Activated naive CD4-positive, alpha-beta T cell treated with anti-CD3 and anti-CD28 coated beads, Interleukin-2, amount 10 ng/mL, durations not matched to agents 7 days and 5 days (primary cell): ENCODE results near the gene PIP4P1.
"Not testable (repeated sequence)": the region's sequence is repeated elsewhere in the genome, so short reads cannot be mapped to it uniquely, and the experiment has no call there.

Source experiments
- CTCF ChIA-PET: fragments of 350-600 bp; sonication (Branson Sonifier 250); formaldehyde crosslinking; loops from one replicate; lab custom pipeline; 2021; ENCODE audit warnings: antibody characterized with exemption; lab: Charles Lee
- DNase-seq: peaks from one replicate; pipeline ENCODE4 v3.0.0-alpha.2; 2020
- H3K27ac Mint-ChIP-seq: one replicate; pipeline ENCODE4 v1.8.0; 2021; ENCODE audit warnings: mild to moderate bottlenecking, moderate library complexity, mixed read lengths
- H3K27me3 Mint-ChIP-seq: one replicate; pipeline ENCODE4 v1.8.0; 2021; ENCODE audit warnings: mild to moderate bottlenecking, mixed read lengths
- H3K36me3 Mint-ChIP-seq: one replicate; pipeline ENCODE4 v1.8.0; 2021; ENCODE audit warnings: mixed read lengths
- H3K4me1 Mint-ChIP-seq: one replicate; pipeline ENCODE4 v1.8.0; 2021; ENCODE audit warnings: mixed read lengths
- H3K4me3 Mint-ChIP-seq: one replicate; pipeline ENCODE4 v1.8.0; 2021; ENCODE audit warnings: mild to moderate bottlenecking, moderate library complexity, mixed read lengths
- H3K9me3 Mint-ChIP-seq: one replicate; pipeline ENCODE4 v1.8.0; 2021; ENCODE audit warnings: mixed read lengths

The PIP4P1 gene

DNA sequence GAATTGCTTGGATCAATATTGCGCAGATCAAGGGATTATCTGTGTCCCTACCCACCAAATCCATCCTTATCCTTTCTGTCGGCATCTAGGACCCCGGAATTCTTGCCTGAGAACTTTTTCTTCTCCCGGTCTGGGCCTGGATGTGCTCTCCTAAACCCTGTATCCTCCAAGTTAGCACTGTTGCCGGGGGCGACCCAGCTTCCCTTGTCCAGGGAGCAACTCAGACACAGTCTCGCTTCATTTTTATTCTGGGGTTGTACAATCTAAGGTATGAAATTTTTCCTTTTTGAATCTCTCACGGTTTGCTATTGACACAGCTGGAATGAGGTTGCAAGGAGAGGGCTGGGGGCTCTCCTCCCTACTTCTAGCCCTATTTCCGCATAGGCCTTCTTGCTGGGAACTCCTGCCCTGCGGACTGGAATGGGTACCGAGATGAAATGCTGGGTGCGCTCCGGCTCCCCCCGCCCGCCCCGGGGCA, 7.6 kb upstream of the PIP4P1 start:
- H3K4me3 Mint-ChIP-seq = peak overlapping the region; percentile 88
- CTCF ChIA-PET = interaction anchor here (1.8 kb wide), 1 partner anchor 10 kb away, joined by 6 read pairs; no protein-coding TSS in a partner anchor
- peaks cover 29% of the 10 kb centered on the region for H3K36me3 Mint-ChIP-seq
- DNase-seq = no peak
- H3K9me3 Mint-ChIP-seq = no peaks in the 10 kb centered on the region
- H3K27ac Mint-ChIP-seq = peak overlapping the region; percentile 95
- peaks cover 3% of the 10 kb centered on the region for H3K27me3 Mint-ChIP-seq
- H3K4me1 Mint-ChIP-seq = peaks cover 33% of the 10 kb centered on the region

GRCh38 chr14:20460458-20461224, 593 bp downstream of the PIP4P1 start:
- CTCF ChIA-PET = interaction anchor here (1.0 to 3.1 kb wide), 5 partner anchors 12 to 221 kb away, joined by 3 to 11 read pairs (median 4); no protein-coding TSS in a partner anchor
- peaks cover 39% of the 10 kb centered on the region for H3K4me1 Mint-ChIP-seq
- H3K27me3 Mint-ChIP-seq = peaks cover 4% of the 10 kb centered on the region
- peak overlapping the region; percentile 96 for H3K4me3 Mint-ChIP-seq
- peak overlapping the region; percentile 91 for H3K27ac Mint-ChIP-seq
- peak; percentile 81 for DNase-seq
- peaks cover 34% of the 10 kb centered on the region for H3K36me3 Mint-ChIP-seq
- H3K9me3 Mint-ChIP-seq = no peaks in the 10 kb centered on the region

DNA sequence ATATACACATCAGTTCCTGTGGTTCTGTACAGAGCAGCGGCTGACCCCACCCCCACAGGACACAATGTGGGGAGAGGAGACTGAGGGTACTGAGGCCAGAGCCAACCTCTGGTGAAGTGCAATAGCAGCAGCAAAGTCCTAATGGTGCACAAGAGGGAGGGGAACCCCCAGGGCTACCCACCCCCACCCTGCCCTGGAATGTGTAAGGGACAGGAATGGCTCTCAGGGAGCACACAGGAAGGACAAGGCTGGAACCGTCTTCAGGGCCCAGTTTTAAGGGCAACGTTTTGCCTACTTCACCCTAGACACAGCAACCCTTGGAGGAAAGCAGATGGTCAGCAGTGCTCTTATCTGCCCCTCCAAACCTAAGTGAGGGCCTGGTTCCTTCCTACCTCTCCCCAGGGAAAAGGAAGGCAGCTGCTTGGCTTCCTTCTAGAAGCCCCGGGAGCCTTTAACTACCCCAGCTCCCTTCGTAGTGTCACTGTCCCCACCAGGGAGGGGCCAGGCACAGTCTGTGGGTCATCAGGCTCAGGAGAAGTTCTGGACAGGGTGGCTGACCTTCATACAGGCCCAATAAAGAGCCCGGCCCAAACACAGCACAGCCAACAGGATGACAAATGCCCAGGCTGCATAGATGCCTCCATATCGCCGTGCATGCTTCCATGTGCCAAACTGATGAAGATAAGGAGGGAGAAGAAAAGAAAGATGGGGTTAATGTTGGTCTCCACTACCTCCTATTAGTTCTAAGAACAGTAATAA, 3.0 kb downstream of the PIP4P1 start:
- H3K4me3 Mint-ChIP-seq = no peak overlapping the region
- CTCF ChIA-PET = no interaction called here
- H3K36me3 Mint-ChIP-seq = peaks cover 34% of the 10 kb centered on the region
- peaks cover 42% of the 10 kb centered on the region for H3K4me1 Mint-ChIP-seq
- no peak overlapping the region for H3K27ac Mint-ChIP-seq
- peaks cover 4% of the 10 kb centered on the region for H3K27me3 Mint-ChIP-seq
- DNase-seq = no peak
- no peaks in the 10 kb centered on the region for H3K9me3 Mint-ChIP-seq

DNA sequence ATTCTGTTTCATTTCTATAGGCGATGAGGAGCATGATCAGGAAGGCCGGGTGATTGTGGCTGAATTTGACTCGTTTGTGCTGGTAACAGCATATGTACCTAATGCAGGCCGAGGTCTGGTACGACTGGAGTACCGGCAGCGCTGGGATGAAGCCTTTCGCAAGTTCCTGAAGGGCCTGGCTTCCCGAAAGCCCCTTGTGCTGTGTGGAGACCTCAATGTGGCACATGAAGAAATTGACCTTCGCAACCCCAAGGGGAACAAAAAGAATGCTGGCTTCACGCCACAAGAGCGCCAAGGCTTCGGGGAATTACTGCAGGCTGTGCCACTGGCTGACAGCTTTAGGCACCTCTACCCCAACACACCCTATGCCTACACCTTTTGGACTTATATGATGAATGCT, 4.3 kb downstream of the PIP4P1 start:
- CTCF ChIA-PET = no interaction called here
- Mint-ChIP-seq H3K4me1 (peaks cover 40% of the 10 kb centered on the region), H3K27ac (no peak overlapping the region)

GRCh38 chr14:20455355-20456300, 5.6 kb downstream of the PIP4P1 start:
- no peak overlapping the region for H3K4me3 Mint-ChIP-seq
- peaks cover 44% of the 10 kb centered on the region for H3K36me3 Mint-ChIP-seq
- H3K4me1 Mint-ChIP-seq = peaks cover 37% of the 10 kb centered on the region
- peak; percentile 83 for DNase-seq
- H3K27me3 Mint-ChIP-seq = no peaks in the 10 kb centered on the region
- no peaks in the 10 kb centered on the region for H3K9me3 Mint-ChIP-seq
- no peak overlapping the region for H3K27ac Mint-ChIP-seq
- CTCF ChIA-PET = interaction anchor here (1.0 to 2.4 kb wide), 4 partner anchors 15 to 158 kb away, joined by 3 to 20 read pairs (median 4); partner anchors contain the start of gene TEP1

More for the DNA sequence above, 4.3 kb downstream of the PIP4P1 start:
- no peak for DNase-seq
- Mint-ChIP-seq H3K4me3 (no peak overlapping the region), H3K27me3 (peaks cover 4% of the 10 kb centered on the region), H3K36me3 (peaks cover 40% of the 10 kb centered on the region), H3K9me3 (no peaks in the 10 kb centered on the region)

- H3K4me3 Mint-ChIP-seq = peak within 1 kb of the TSS; percentile 36
- peak; percentile 99 for DNase-seq
- CTCF ChIA-PET = interaction anchor here (1.0 to 2.4 kb wide), 4 partner anchors 14 to 159 kb away, joined by 3 to 20 read pairs (median 4); partner anchors contain the start of gene TEP1
- H3K27ac Mint-ChIP-seq = no peak within 1 kb of the TSS
- no peaks in the 10 kb centered on the region for H3K27me3 Mint-ChIP-seq
- H3K9me3 Mint-ChIP-seq = no peaks in the 10 kb centered on the region
- peaks cover 28% of the 10 kb centered on the region for H3K4me1 Mint-ChIP-seq
- peaks cover 40% of the 10 kb centered on the region for H3K36me3 Mint-ChIP-seq
Observed at GRCh38 chr14:20454516-20455354, 6.5 kb downstream of the PIP4P1 start, which contains the start of the genes APEX1 and OSGEP. TSS of gene APEX1 (plus strand) at chr14:20455226. CDS start at chr14:20455646, 420 bp downstream. TSS of gene OSGEP (minus strand) at chr14:20454812. CDS start at chr14:20454683, 129 bp downstream.

GRCh38 chr14:20452831-20453230, 8.4 kb downstream of the PIP4P1 start:
- H3K4me1 Mint-ChIP-seq = peaks cover 17% of the 10 kb centered on the region
- H3K27me3 Mint-ChIP-seq, DNase-seq, H3K9me3 Mint-ChIP-seq: not testable (repeated sequence)
- peak overlapping the region; percentile 67 for H3K27ac Mint-ChIP-seq
- peaks cover 46% of the 10 kb centered on the region for H3K36me3 Mint-ChIP-seq
- CTCF ChIA-PET = interaction anchor here (1.2 kb wide), 1 partner anchor 37 kb away, joined by 10 read pairs; no protein-coding TSS in a partner anchor
- peak overlapping the region; percentile 43 for H3K4me3 Mint-ChIP-seq

DNA sequence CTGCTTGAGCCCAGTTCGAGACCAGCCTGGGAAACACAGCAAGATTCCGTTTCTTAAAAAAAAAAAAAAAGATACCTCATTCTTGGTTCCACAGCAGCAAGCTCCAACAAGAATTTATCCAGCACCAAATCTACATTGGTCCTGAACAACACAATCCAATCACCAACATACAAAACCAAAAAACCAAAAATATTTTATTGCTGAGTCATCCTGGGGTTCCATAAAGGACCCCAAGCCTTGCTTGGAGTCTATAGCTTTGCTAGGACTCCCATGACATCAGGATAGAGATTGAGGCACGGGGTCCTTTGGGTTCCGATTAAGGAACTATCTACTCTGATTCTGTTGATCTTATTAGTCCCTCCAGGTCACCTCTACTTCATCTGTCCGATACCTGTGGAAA, 14.3 kb downstream of the PIP4P1 start:
- H3K27ac Mint-ChIP-seq = no peak overlapping the region

GRCh38 chr14:20443650-20444049, 17.6 kb downstream of the PIP4P1 start:
- H3K4me3 Mint-ChIP-seq, H3K27ac Mint-ChIP-seq, DNase-seq, H3K9me3 Mint-ChIP-seq, CTCF ChIA-PET: not testable (repeated sequence)
- Mint-ChIP-seq H3K4me1 (peaks cover 20% of the 10 kb centered on the region), H3K36me3 (peaks cover 24% of the 10 kb centered on the region), H3K27me3 (peaks cover 11% of the 10 kb centered on the region)

More for the DNA sequence above, 14.3 kb downstream of the PIP4P1 start:
- Mint-ChIP-seq H3K36me3 (peaks cover 43% of the 10 kb centered on the region), H3K4me1 (peaks cover 4% of the 10 kb centered on the region), H3K27me3 (no peaks in the 10 kb centered on the region), H3K9me3 (no peaks in the 10 kb centered on the region), H3K4me3 (no peak overlapping the region)
- DNase-seq = no peak
- CTCF ChIA-PET = no interaction called here

- Mint-ChIP-seq H3K27me3 (peaks cover 18% of the 10 kb centered on the region), H3K9me3 (no peaks in the 10 kb centered on the region), H3K27ac (no peak overlapping the region), H3K36me3 (peaks cover 6% of the 10 kb centered on the region), H3K4me1 (peaks cover 22% of the 10 kb centered on the region), H3K4me3 (no peak overlapping the region)
- CTCF ChIA-PET = interaction anchor here (1.2 kb wide), 1 partner anchor 26 kb away, joined by 3 read pairs; no protein-coding TSS in a partner anchor
- no peak for DNase-seq
Observed at GRCh38 chr14:20441461-20441860, 19.8 kb downstream of the PIP4P1 start.

DNA sequence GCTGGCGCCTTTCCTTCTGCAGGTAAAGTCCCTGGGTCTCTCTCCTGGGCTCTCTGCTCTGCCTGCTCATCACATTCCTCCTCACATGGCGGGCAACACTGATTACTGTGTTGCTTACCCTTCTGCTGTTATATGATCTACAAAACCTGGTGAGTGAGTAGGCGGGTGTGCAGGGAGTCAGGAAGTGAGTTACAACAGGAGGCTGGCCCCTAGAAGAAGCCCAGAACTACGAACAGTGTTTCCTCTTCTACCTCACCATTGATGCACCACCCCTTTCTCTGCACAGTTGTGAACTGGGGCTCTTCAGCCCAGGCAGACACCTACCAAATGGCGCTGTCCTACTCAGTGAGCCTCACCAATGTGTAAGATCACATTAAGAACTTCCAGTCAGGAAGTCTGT, 20.4 kb downstream of the PIP4P1 start:
- Mint-ChIP-seq H3K9me3 (no peaks in the 10 kb centered on the region), H3K27me3 (peaks cover 18% of the 10 kb centered on the region), H3K36me3 (peaks cover 6% of the 10 kb centered on the region), H3K4me1 (peaks cover 22% of the 10 kb centered on the region), H3K27ac (peak overlapping the region; percentile 61), H3K4me3 (no peak overlapping the region)
- DNase-seq = peak; percentile 46
- CTCF ChIA-PET = interaction anchor here (1.2 kb wide), 1 partner anchor 14 kb away, joined by 3 read pairs; the partner anchor contains the start of genes APEX1 and OSGEP

DNA sequence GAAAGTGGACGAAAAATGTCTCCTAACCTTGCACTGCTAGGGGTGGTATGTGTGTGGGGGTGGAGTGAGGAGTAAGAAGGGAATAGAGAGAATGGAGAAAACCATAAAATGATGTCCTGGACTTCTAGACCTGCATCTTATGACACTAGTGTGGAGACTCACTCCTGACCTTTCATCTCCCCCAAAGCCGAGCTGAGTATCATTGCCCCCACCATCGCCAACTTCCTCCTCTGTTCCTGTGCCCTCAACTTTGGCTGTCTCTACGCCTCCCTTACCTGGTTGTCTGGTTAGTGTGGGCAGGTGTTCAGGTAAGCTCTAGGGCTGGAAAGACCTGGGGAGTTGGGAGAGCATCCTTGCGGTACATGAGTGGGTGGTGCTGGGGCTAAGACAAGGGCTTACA, 20.8 kb downstream of the PIP4P1 start:
- H3K9me3 Mint-ChIP-seq = no peaks in the 10 kb centered on the region
- DNase-seq = no peak
- H3K4me1 Mint-ChIP-seq = peaks cover 22% of the 10 kb centered on the region
- H3K36me3 Mint-ChIP-seq = peaks cover 6% of the 10 kb centered on the region
- H3K27ac Mint-ChIP-seq = no peak overlapping the region
- H3K27me3 Mint-ChIP-seq = peaks cover 20% of the 10 kb centered on the region
- CTCF ChIA-PET = interaction anchor here (1.2 kb wide), 1 partner anchor 14 kb away, joined by 3 read pairs; the partner anchor contains the start of genes APEX1 and OSGEP
- H3K4me3 Mint-ChIP-seq = no peak overlapping the region
